Suppressor macrophage treated with lipopolysaccharide for 4 hours (primary cell): ENCODE measurements around the gene BCKDHB.

ENCODE experiments used
- DNase-seq: peaks from one replicate; pipeline ENCODE4 v3.0.0-alpha.2; 2020

The BCKDHB gene

DNA sequence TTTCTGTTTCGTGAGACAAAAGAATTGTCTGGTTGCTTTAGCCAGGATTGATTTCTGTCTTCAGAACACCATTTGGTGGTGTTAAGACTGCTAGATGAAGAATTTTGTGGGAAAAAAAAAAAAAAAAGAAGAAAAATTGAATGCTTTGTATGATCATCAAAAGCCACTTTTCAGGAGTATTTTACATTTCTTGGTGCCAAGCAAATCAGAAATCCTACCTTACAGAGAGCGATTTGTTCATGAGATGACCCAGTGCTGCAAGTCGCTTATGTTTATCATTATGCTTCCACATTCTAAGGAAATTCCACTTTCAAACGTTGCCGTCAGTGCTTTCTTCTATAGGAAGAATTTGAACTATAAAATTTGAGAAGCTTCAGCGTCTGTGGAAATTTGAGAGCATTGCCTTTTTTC is 228.7 kb downstream of the BCKDHB start:
- DNase-seq: no peak

DNA sequence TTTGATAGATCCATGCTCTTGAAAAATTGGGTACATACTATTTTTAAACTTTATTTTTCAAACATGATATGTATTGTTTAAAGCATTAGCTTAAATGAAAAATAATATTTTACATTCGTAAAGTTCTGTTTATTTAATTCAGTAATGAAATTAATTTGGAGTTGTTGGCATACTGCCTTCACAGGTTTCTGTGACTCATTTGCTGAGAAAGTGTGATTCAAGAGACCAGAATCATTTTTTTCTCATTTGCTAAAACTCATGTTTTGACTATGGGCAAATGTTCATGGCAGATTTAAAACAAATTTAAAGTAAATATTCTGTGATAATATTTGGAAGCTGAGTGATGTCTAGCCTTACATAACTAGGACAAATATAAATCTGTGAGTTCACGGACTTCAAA is 230.4 kb downstream of the BCKDHB start:
- DNase-seq: no peak

DNA sequence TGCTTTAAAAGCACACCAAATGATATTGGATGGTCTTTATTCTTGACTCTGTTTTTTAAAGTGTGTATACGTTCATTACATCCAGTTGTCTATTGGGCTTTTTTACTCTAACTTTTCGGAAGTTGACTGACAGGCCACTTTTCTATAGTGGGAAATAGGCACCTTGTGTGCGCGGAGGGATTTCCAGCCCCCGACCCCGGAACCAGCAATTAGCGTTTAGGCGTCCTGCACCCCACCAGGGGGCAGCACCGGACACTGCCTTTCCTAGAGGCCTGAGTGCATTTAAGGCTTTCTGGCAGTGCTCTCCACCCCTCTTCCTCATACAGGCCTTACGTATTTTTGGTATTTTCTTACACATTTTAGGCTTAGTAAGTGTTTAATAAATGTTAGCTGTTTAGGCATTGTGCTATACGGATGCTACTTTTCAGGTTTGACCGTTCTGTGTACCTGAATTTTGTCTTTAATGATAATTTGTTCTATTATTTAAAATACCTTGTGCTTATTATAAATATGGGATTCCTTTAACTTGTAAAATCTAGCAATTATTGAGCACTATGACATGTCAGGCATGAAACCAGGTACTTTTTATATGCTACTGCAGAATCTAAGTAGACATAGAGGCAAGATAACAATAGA is 231.8 kb downstream of the BCKDHB start:
- DNase-seq: peak; percentile 78

DNA sequence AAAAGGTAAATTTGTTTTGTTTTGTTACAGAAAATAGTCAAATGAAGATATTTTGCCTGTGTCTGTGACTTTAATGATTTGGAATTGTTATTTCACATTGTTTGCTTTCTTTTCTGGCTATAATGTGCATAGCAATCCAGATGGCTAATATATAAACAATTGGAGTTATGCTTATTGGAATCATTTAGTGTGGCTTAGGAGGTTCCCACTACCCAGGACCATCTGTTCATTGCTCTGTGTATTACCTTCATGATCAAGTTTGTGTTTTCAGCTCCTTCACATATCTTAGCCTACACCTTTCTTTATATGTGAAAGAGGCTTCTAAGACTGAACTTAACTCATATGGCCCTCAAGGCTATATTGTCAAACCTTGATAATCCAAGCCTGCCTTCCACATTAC is 232.9 kb downstream of the BCKDHB start:
- DNase-seq: no peak

DNA sequence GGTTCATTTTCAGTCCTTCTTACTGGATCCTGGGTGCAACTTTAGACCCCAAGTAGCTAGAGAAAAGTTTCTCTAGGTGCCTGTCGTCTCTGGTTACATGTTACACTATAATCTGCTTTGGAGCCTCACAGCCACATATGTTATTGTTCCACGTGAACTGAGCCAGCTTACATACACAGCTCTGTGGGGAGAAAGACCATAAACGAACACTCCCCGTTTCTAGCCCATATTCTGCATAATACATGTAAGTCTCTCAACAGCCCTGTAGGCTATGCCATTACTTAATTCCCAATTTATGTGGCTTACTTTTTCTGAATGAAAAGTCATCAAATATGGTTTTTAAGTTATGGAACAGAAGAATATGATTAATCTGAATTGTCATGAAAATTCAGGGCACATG is 233.8 kb downstream of the BCKDHB start:
- DNase-seq: no peak

- DNase-seq: no peak
Observed at GRCh38 chr6:80340686-80341085, 234.2 kb downstream of the BCKDHB start.

DNA sequence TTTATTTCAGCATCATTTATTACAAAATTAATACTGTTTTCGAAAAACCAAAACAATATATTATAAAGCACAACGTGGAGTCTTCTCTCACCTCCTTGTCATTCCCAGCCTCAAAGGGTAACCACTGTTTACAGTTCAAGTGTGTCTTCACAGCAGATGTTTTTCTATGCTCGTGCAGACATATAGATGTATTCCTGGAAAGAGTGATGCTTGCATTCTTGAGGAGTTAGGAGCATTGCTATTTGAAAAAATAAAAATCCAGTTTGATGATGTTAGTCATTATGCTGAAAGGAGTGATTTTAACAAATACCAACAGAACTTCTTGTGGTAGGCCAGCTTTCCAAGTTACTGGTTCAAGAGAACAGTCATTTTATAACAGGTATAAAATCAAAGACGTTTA is 234.9 kb downstream of the BCKDHB start:
- no peak for DNase-seq

- no peak for DNase-seq
Observed at GRCh38 chr6:80343511-80343910, 237.0 kb downstream of the BCKDHB start.

- no peak for DNase-seq
Observed at GRCh38 chr6:80347101-80347500, 240.6 kb downstream of the BCKDHB start.

- no peak for DNase-seq
Observed at GRCh38 chr6:80348263-80348662, 241.8 kb downstream of the BCKDHB start.

DNA sequence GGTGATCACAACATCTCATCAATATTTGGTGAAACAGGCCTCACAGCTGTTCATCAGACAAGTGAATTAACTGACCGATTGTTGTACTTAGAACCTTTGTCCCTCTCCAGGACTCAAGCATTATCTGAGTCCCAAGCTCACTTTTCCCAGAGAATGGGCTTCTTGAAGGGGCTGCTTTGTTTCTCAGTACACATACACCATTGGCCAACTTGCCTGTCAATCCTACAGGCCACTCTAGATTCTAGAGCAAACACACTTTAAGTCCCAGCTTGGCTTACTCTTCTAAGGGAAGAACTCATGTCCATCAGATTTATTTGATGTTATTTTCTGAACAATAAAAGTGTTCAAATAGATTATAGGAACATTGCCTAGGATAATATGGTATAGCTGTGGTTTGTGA is 249.5 kb downstream of the BCKDHB start:
- no peak for DNase-seq

DNA sequence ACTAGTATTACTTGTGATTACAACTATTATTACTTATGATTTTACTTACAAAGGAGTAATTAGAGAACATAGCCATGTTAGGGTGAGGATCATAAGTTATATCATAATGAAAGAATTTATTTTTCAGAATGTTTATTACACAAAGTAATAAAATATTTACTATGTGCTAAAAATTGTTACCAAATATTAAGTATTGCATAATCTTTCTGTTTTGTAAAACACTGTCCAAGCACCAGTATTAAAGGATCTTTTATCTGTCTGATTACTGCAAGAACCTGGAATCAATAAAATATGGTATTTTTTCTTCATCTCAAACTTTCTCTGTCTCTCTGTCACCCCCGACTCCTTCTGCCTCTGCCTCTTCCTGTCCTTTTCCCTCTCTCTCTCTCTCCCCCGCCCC is 250.1 kb downstream of the BCKDHB start:
- no peak for DNase-seq

- DNase-seq: no peak
Observed at GRCh38 chr6:80357081-80357480, 250.6 kb downstream of the BCKDHB start.

GRCh38 chr6:80357674-80358073 is 251.2 kb downstream of the BCKDHB start:
- DNase-seq: no peak

DNA sequence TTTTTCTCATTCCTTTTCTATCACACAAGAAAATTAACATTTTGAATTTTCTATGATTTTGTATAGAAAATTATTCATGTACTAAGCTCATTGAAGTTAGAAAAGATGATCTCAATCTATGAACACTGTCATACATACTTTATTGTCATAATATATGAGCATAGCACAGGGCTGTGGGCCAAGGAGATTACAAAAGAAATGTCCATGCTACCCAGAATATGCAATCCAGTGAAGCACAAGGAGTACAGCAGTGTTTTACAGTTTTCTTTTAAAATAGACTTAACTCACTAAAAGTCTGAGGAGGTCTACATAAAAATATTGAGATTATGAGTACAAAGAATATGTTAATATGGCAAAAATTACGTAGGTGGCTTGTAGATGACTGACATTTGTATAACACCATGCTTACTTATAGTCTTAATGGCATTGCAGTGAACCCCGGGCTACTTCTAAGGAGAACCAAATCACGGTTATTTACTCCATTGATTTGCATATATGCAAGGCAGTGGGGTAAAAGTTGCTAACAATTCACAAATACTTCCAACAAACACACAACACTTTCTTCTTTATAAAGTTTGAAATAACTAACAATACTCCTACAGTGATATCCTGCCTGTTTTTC is 257.1 kb downstream of the BCKDHB start:
- DNase-seq: no peak

- no peak for DNase-seq
Observed at GRCh38 chr6:80364149-80364548, 257.7 kb downstream of the BCKDHB start.

DNA sequence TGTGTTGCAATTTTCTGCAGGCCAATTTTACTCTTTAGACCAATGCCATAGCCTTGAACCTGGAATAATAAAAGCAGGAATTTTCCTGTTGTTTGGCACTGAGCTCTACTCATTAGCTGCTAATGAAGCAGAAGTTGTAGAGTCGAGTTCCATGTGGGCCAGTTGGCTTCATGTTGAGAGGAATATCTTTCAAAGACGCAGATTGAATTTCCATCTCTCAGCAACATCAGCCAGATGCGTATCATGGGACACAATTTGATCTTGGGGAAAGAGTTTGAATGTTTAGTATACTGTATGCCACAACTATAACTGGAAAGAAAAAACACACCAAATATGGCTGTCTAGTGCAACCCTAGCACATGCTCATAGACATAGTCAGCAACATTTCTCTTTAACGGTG is 259.6 kb downstream of the BCKDHB start:
- DNase-seq: no peak

- no peak for DNase-seq
Observed at GRCh38 chr6:80366714-80367113, 260.2 kb downstream of the BCKDHB start.

GRCh38 chr6:80376411-80376810 is 269.9 kb downstream of the BCKDHB start:
- DNase-seq: no peak

- DNase-seq: no peak
Observed at GRCh38 chr6:80380566-80380965, 274.1 kb downstream of the BCKDHB start.

DNA sequence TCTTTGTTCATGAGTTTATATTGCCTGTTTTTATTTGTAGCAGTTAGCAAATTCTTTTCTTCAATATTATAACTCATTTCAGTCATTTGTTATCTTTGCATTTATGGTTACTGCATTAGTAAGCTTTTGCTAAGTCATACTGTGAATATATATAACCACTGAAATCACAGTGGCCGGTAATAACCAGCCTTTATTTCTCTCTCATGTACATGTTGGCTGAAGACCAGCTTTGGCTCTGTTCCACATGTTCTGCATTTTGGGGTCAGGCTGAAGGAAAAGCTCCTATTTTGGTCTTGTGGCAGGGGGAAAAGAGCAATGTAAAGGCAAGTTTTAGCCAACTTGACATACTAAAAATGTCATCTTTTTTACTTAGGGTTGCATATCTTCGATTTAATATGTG is 276.3 kb downstream of the BCKDHB start:
- no peak for DNase-seq

GRCh38 chr6:80388507-80388906 is 282.0 kb downstream of the BCKDHB start:
- peak; percentile 3 for DNase-seq
